ENCODE data around the gene ALDH3A1.

- TF ChIP-seq, protein P1, sequence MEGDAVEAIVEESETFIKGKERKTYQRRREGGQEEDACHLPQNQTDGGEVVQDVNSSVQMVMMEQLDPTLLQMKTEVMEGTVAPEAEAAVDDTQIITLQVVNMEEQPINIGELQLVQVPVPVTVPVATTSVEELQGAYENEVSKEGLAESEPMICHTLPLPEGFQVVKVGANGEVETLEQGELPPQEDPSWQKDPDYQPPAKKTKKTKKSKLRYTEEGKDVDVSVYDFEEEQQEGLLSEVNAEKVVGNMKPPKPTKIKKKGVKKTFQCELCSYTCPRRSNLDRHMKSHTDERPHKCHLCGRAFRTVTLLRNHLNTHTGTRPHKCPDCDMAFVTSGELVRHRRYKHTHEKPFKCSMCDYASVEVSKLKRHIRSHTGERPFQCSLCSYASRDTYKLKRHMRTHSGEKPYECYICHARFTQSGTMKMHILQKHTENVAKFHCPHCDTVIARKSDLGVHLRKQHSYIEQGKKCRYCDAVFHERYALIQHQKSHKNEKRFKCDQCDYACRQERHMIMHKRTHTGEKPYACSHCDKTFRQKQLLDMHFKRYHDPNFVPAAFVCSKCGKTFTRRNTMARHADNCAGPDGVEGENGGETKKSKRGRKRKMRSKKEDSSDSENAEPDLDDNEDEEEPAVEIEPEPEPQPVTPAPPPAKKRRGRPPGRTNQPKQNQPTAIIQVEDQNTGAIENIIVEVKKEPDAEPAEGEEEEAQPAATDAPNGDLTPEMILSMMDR (IDR thresholded peaks at IDR 0.05) = no peak
- no peak for TF ChIP-seq POLR2A (IDR thresholded peaks at IDR 0.05)
These were observed 12.6 kb upstream of the ALDH3A1 start for GRCh38 chr17:19760746-19761145.

Data from lower leg skin (tissue), 3 donors.